Measurements from ENCODE around the gene ARHGAP22.

ARHGAP22 gene

DNA sequence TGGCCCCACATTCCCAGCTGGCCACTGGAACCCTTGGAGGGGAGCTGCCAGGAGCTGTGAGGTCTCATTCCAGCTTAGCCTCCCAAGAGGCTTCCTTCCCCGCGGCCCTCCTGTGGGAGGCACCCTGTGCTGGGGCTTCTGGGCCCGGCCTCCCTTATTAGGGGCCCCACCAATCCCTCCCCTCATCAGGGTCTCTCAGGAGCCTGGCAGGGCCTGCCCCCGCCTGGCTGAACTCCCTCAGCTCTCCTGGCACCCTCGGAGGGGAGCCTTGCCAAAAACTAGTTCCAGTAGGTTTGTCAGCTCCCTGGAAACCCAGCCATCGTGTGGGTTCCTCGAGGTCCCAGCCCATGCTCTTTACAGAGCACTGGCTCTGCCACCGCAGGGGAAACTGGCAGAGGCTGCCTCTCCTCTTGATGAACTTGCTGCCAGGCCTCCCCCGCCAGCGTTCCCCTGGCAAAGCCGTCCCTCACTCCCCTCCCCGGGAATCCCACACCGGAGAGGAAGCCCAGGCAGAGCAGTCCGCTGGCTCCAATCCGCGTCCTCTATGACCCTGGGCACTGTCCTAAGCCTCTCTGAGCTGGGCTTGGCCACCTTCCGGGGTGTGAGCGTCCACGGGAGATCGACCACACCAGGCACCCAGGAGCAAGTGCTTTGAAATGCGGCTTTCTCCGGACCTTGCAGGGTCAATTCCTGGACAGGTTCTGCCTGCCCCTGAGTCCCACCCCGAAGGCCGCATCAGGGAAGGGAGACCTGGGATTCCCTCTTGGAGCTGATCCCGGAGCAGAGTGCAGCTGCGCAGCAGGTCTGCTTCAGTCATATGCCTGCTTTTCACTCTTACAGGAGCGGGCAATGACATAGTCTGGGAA, 139.8 kb downstream of the ARHGAP22 start:
- no peak overlapping the region for H3K27ac ChIP-seq (ENCODE audit: poor library complexity, severe bottlenecking)
- DNase-seq (ENCODE audit: low spot score): peak; percentile 54
- H3K9me3 ChIP-seq (ENCODE audit: severe bottlenecking): no peaks in the 10 kb centered on the region
- no peak for TF ChIP-seq CTCF (IDR thresholded peaks at IDR 0.05; ENCODE audit: poor library complexity, severe bottlenecking)
- ATAC-seq (ENCODE audit: low read depth): no peak; the same call in 2 of the 3 replicates
- no peaks in the 10 kb centered on the region for H3K27me3 ChIP-seq (ENCODE audit: insufficient read depth, poor library complexity, severe bottlenecking)
- no peaks in the 10 kb centered on the region for H3K36me3 ChIP-seq (ENCODE audit: low read depth)
- peaks cover 11% of the 10 kb centered on the region for H3K4me1 ChIP-seq (ENCODE audit: insufficient read depth, poor library complexity, severe bottlenecking)
- H3K4me3 ChIP-seq (ENCODE audit: severe bottlenecking): no peak overlapping the region

GRCh38 chr10:48464121-48464870, 140.6 kb downstream of the ARHGAP22 start:
- DNase-seq (ENCODE audit: low spot score) (peak; percentile 37), ATAC-seq (ENCODE audit: low read depth) (no peak)
- Histone ChIP-seq H3K4me3 (ENCODE audit: severe bottlenecking) (no peak overlapping the region), H3K4me1 (ENCODE audit: insufficient read depth, poor library complexity, severe bottlenecking) (peaks cover 11% of the 10 kb centered on the region), H3K27ac (ENCODE audit: poor library complexity, severe bottlenecking) (no peak overlapping the region), H3K27me3 (ENCODE audit: insufficient read depth, poor library complexity, severe bottlenecking) (no peaks in the 10 kb centered on the region), H3K9me3 (ENCODE audit: severe bottlenecking) (no peaks in the 10 kb centered on the region), H3K36me3 (ENCODE audit: low read depth) (no peaks in the 10 kb centered on the region)
- no peak for TF ChIP-seq CTCF (IDR thresholded peaks at IDR 0.05; ENCODE audit: poor library complexity, severe bottlenecking)

GRCh38 chr10:48463318-48464003, 141.4 kb downstream of the ARHGAP22 start:
- H3K27me3 ChIP-seq (ENCODE audit: insufficient read depth, poor library complexity, severe bottlenecking): no peaks in the 10 kb centered on the region
- peak; percentile 38 for DNase-seq (ENCODE audit: low spot score)
- H3K4me1 ChIP-seq (ENCODE audit: insufficient read depth, poor library complexity, severe bottlenecking): peaks cover 11% of the 10 kb centered on the region
- H3K36me3 ChIP-seq (ENCODE audit: low read depth): no peaks in the 10 kb centered on the region
- H3K4me3 ChIP-seq (ENCODE audit: severe bottlenecking): no peak overlapping the region
- H3K9me3 ChIP-seq (ENCODE audit: severe bottlenecking): no peaks in the 10 kb centered on the region
- TF ChIP-seq CTCF (IDR thresholded peaks at IDR 0.05; ENCODE audit: poor library complexity, severe bottlenecking): no peak
- ATAC-seq (ENCODE audit: low read depth): no peak
- H3K27ac ChIP-seq (ENCODE audit: poor library complexity, severe bottlenecking): no peak overlapping the region

GRCh38 chr10:48462482-48463020, 142.3 kb downstream of the ARHGAP22 start:
- Histone ChIP-seq H3K9me3 (ENCODE audit: severe bottlenecking) (no peaks in the 10 kb centered on the region), H3K36me3 (ENCODE audit: low read depth) (no peaks in the 10 kb centered on the region), H3K4me3 (ENCODE audit: severe bottlenecking) (no peak overlapping the region), H3K27me3 (ENCODE audit: insufficient read depth, poor library complexity, severe bottlenecking) (no peaks in the 10 kb centered on the region), H3K4me1 (ENCODE audit: insufficient read depth, poor library complexity, severe bottlenecking) (peaks cover 11% of the 10 kb centered on the region), H3K27ac (ENCODE audit: poor library complexity, severe bottlenecking) (no peak overlapping the region)
- TF ChIP-seq CTCF (IDR thresholded peaks at IDR 0.05; ENCODE audit: poor library complexity, severe bottlenecking): no peak
- DNase-seq (ENCODE audit: low spot score): no peak
- ATAC-seq (ENCODE audit: low read depth): no peak
